Ovary (tissue), 3 donors: ENCODE data around the gene MCAT.

ENCODE experiments used
- CTCF ChIP-seq, 3 donors: fragments of 450-650 bp in 2 of 3; fragments of 200-600 bp in 1 of 3; IDR thresholded peaks; one replicate each; pipeline versions ENCODE4 v1.5.1 to v1.8.0; 2016 to 2022; ENCODE audit warnings: antibody characterized with exemption in 3 of 3, mild to moderate bottlenecking in 1 of 3
- EP300 ChIP-seq: sonication (generic); formaldehyde crosslinking; IDR thresholded peaks from one replicate; pipeline ENCODE4 v1.6.1; 2017; ENCODE audit warnings: antibody characterized with exemption
- donor health status: DM: no; HTN: no; CAD: no.

GRCh38 chr22:43174941-43175531 is 31.8 kb upstream of the MCAT start:
- no peak for TF ChIP-seq CTCF (IDR thresholded peaks at IDR 0.05)
- no peak for TF ChIP-seq EP300
